Right ventricle myocardium inferior (tissue), 1 donor: ENCODE data around the gene GLIS2. TPM values are rescaled to one million over a fixed set of nuclear protein-coding genes. Genes with fewer than 3 reads are reported as not detected.
A peak's percentile ranks its signal among the peaks of the same experiment; 100 is the strongest.
"Not testable (repeated sequence)": the region's sequence is repeated elsewhere in the genome, so short reads cannot be mapped to it uniquely, and the experiment has no call there.

Experiments
- ATAC-seq: fragments of 200-7000 bp; cut with Tn5 transposase; one replicate; pipeline ENCODE4 v1.9.1; 2020; ENCODE audit warnings: mild to moderate bottlenecking, moderate library complexity
- DNase-seq: peaks from one replicate; pipeline ENCODE4 v3.0.0; 2021; ENCODE audit errors: missing footprints
- intact Hi-C: fragments of 100-400 bp; cut with DNase I; formaldehyde crosslinking; loops from one replicate; pipeline ENCODE4 v1.11.0; 2022
- total RNA-seq: library from RNA; stranded (reverse); fragmentation: NEBNext Ultra II Directional; extraction: Animal tissue kit (Norgen Biotek cat#: 25700); gene quantifications from one replicate; pipeline ENCODE4 v1.2.1, GENCODE V29; 2021
- donor health status: DM: no; HTN: yes; CAD: no; lungs with severe emphysema.

The GLIS2 gene
- total RNA-seq, 1 donor from 2014 or later: 16.0 TPM

- DNase-seq (peak; percentile 51), ATAC-seq (no peak)
- intact Hi-C loops: no loop called here
Observed at GRCh38 chr16:4342866-4343744, 27.2 kb downstream of the GLIS2 start.

- DNase-seq, intact Hi-C loops, ATAC-seq: not testable (repeated sequence)
Observed at GRCh38 chr16:4344300-4344982, 28.6 kb downstream of the GLIS2 start.

GRCh38 chr16:4344983-4345835 is 29.3 kb downstream of the GLIS2 start:
- intact Hi-C loops: no loop called here
- ATAC-seq: no peak

GRCh38 chr16:4345836-4346781 is 30.2 kb downstream of the GLIS2 start:
- DNase-seq: peak; percentile 62
- intact Hi-C loops: no loop called here
- ATAC-seq: peak; percentile 21

More at GRCh38 chr16:4344983-4345835, 29.3 kb downstream of the GLIS2 start:
- peak; percentile 62 for DNase-seq

GRCh38 chr16:4347010-4347409 is 31.1 kb downstream of the GLIS2 start:
- intact Hi-C loops: no loop called here
- ATAC-seq (no peak), DNase-seq (peak; percentile 47)

- intact Hi-C loops: no loop called here
- DNase-seq: no peak
- ATAC-seq: no peak
Observed at GRCh38 chr16:4347765-4348509, 32.1 kb downstream of the GLIS2 start.

GRCh38 chr16:4349332-4349731 is 33.5 kb downstream of the GLIS2 start:
- intact Hi-C loops: no loop called here
- ATAC-seq (no peak), DNase-seq (no peak)

- ATAC-seq: no peak
- intact Hi-C loops: no loop called here
Observed at GRCh38 chr16:4350365-4350786, 34.5 kb downstream of the GLIS2 start.

GRCh38 chr16:4350787-4351659 is 35.2 kb downstream of the GLIS2 start, which contains the start of gene PAM16:
Gene PAM16 (minus strand): TSS chr16:4351321. CDS start chr16:4351234, 87 bp downstream.
- intact Hi-C loops: no loop called here
- DNase-seq (peak; percentile 97), ATAC-seq (peak; percentile 94)

More at GRCh38 chr16:4350365-4350786, 34.5 kb downstream of the GLIS2 start:
- peak; percentile 65 for DNase-seq

- intact Hi-C loops: no loop called here
- ATAC-seq (no peak), DNase-seq (no peak)
Observed at GRCh38 chr16:4351880-4352279, 36.0 kb downstream of the GLIS2 start.

- DNase-seq (no peak), ATAC-seq (no peak)
- intact Hi-C loops: no loop called here
Observed at GRCh38 chr16:4352843-4353242, 37.0 kb downstream of the GLIS2 start.

GRCh38 chr16:4353675-4354074 is 37.8 kb downstream of the GLIS2 start:
- intact Hi-C loops: no loop called here
- ATAC-seq (no peak), DNase-seq (no peak)

- ATAC-seq: no peak
Observed at GRCh38 chr16:4354512-4355409, 38.9 kb downstream of the GLIS2 start.

GRCh38 chr16:4356820-4357219 is 41.0 kb downstream of the GLIS2 start:
- intact Hi-C loops: no loop called here
- ATAC-seq: no peak
- DNase-seq: no peak

More at GRCh38 chr16:4354512-4355409, 38.9 kb downstream of the GLIS2 start:
- intact Hi-C loops: no loop called here
- DNase-seq: no peak

- DNase-seq (no peak), ATAC-seq (no peak)
- intact Hi-C loops: no loop called here
Observed at GRCh38 chr16:4358236-4358635, 42.4 kb downstream of the GLIS2 start.
